HEK293 (cell line): ENCODE data around the gene SNX10.

Experiments
- CTCF ChIA-PET: fragments of 350-600 bp; formaldehyde crosslinking; extraction: SDS; loops from one replicate; lab custom pipeline; 2021; ENCODE audit warnings: antibody characterized with exemption; lab: Yijun Ruan, JAX
- POLR2A ChIA-PET: fragments of 300-600 bp; formaldehyde crosslinking; extraction: SDS; loops from one replicate; lab custom pipeline; 2020; ENCODE audit warnings: antibody characterized with exemption, inconsistent platforms; lab: Yijun Ruan, JAX
- H3K27ac ChIP-seq: fragments of 200-500 bp; sonication (Bioruptor generic); 2 replicates; pipeline ENCODE4 v1.5.1; 2014; ENCODE audit warnings: low read depth, low read length, control low read depth, inconsistent platforms; ENCODE audit errors: extremely low read depth
- H3K36me3 ChIP-seq, 2 experiments: fragments of 200-500 bp in 1 of 2; sonication (Bioruptor generic) in 1 of 2; 1 replicate in 1 of 2; 2 replicates in 1 of 2; pipeline ENCODE4 v1.5.1; 2014 to 2017; ENCODE audit warnings: inconsistent platforms in 2 of 2, low read length in 2 of 2; ENCODE audit not compliant: control insufficient read depth in 2 of 2, insufficient read depth in 1 of 2
- H3K4me1 ChIP-seq: fragments of 200-500 bp; sonication (Bioruptor generic); 2 replicates; pipeline ENCODE4 v1.5.1; 2014; ENCODE audit warnings: mild to moderate bottlenecking, low read length, inconsistent platforms; ENCODE audit not compliant: control insufficient read depth, insufficient read depth
- H3K4me3 ChIP-seq: 2 replicates; pipeline ENCODE4 v1.5.1; 2011; ENCODE audit warnings: low read depth, mild to moderate bottlenecking, control low read depth, low read length, moderate library complexity
- H3K9me3 ChIP-seq: fragments of 200-500 bp; sonication (Bioruptor generic); 2 replicates; pipeline ENCODE4 v1.5.1; 2014; ENCODE audit warnings: low read depth, low read length, inconsistent platforms; ENCODE audit not compliant: control insufficient read depth, insufficient read depth
- KLF10 ChIP-seq: fragments of 450-650 bp; IDR thresholded peaks from 2 replicates; pipeline ENCODE4 v1.5.1; 2018; ENCODE audit warnings: missing biosample characterization, mild to moderate bottlenecking, missing genetic modification characterization
- KLF8 ChIP-seq: fragments of 450-650 bp; formaldehyde crosslinking; IDR thresholded peaks from 2 replicates; pipeline ENCODE4 v1.5.1; 2016; ENCODE audit warnings: missing biosample characterization, missing genetic modification characterization
- TRIM28 ChIP-seq: IDR thresholded peaks from 2 replicates; pipeline ENCODE4 v1.6.1; 2011; ENCODE audit warnings: low read length, control low read depth, borderline replicate concordance
- YY2 ChIP-seq: fragments of 450-650 bp; formaldehyde crosslinking; IDR thresholded peaks from 2 replicates; pipeline ENCODE4 v1.5.1; 2016; ENCODE audit warnings: missing biosample characterization, missing genetic modification characterization
- ZBTB17 ChIP-seq: fragments of 450-650 bp; formaldehyde crosslinking; IDR thresholded peaks from 2 replicates; pipeline ENCODE4 v1.5.1; 2016; ENCODE audit warnings: missing biosample characterization, missing genetic modification characterization
- ZNF138 ChIP-seq: fragments of 450-650 bp; formaldehyde crosslinking; IDR thresholded peaks from 2 replicates; pipeline ENCODE4 v1.5.1; 2016; ENCODE audit warnings: missing biosample characterization, missing genetic modification characterization, borderline replicate concordance
- ZNF157 ChIP-seq: fragments of 450-650 bp; formaldehyde crosslinking; IDR thresholded peaks from 2 replicates; pipeline ENCODE4 v1.5.1; 2016; ENCODE audit warnings: missing biosample characterization, missing genetic modification characterization
- ZNF184 ChIP-seq: fragments of 450-650 bp; IDR thresholded peaks from 2 replicates; pipeline ENCODE4 v1.5.1; 2018; ENCODE audit warnings: missing biosample characterization, mild to moderate bottlenecking, missing genetic modification characterization
- ZNF202 ChIP-seq: fragments of 450-650 bp; formaldehyde crosslinking; IDR thresholded peaks from 2 replicates; pipeline ENCODE4 v1.5.1; 2016; ENCODE audit warnings: missing biosample characterization, missing genetic modification characterization, borderline replicate concordance
- ZNF274 ChIP-seq, 2 experiments: fragments of 200-500 bp in 1 of 2; fragments of 450-650 bp in 1 of 2; sonication (Bioruptor generic) in 1 of 2; formaldehyde crosslinking in 1 of 2; IDR thresholded peaks; 2 replicates each; pipeline versions ENCODE4 v1.5.1 to v1.6.1; 2014 to 2016; ENCODE audit warnings: borderline replicate concordance in 1 of 2, inconsistent platforms in 1 of 2, low read length in 1 of 2, missing biosample characterization in 1 of 2, missing genetic modification characterization in 1 of 2
- ZNF324 ChIP-seq: fragments of 450-650 bp; formaldehyde crosslinking; IDR thresholded peaks from 2 replicates; pipeline ENCODE4 v1.5.1; 2016; ENCODE audit warnings: missing biosample characterization, missing genetic modification characterization
- ZNF37A ChIP-seq: fragments of 450-650 bp; IDR thresholded peaks from 2 replicates; pipeline ENCODE4 v1.5.1; 2018; ENCODE audit warnings: missing biosample characterization, missing genetic modification characterization
- ZNF530 ChIP-seq: fragments of 450-650 bp; formaldehyde crosslinking; IDR thresholded peaks from 2 replicates; pipeline ENCODE4 v1.5.1; 2016; ENCODE audit warnings: low read depth, missing biosample characterization, missing genetic modification characterization
- ZNF555 ChIP-seq: fragments of 450-650 bp; formaldehyde crosslinking; conservative IDR thresholded peaks from 2 replicates; pipeline ENCODE4 v1.5.1; 2017; ENCODE audit warnings: missing biosample characterization, mild to moderate bottlenecking, missing genetic modification characterization, inconsistent platforms
- ZNF585B ChIP-seq: fragments of 450-650 bp; formaldehyde crosslinking; IDR thresholded peaks from 2 replicates; pipeline ENCODE4 v1.5.1; 2016; ENCODE audit warnings: missing biosample characterization, missing genetic modification characterization
- ZNF596 ChIP-seq: fragments of 450-650 bp; IDR thresholded peaks from 2 replicates; pipeline ENCODE4 v1.5.0; 2018; ENCODE audit warnings: missing biosample characterization, mild to moderate bottlenecking, missing genetic modification characterization, moderate library complexity
- ZNF654 ChIP-seq: fragments of 450-650 bp; formaldehyde crosslinking; IDR thresholded peaks from 2 replicates; pipeline ENCODE4 v1.5.1; 2016; ENCODE audit warnings: low read depth, missing biosample characterization, missing genetic modification characterization
- ZNF664 ChIP-seq: fragments of 450-650 bp; formaldehyde crosslinking; IDR thresholded peaks from 2 replicates; pipeline ENCODE4 v1.5.1; 2016; ENCODE audit warnings: missing biosample characterization, missing genetic modification characterization
- ZNF670 ChIP-seq: fragments of 450-650 bp; formaldehyde crosslinking; IDR thresholded peaks from 2 replicates; pipeline ENCODE4 v1.5.1; 2016; ENCODE audit warnings: missing biosample characterization, missing genetic modification characterization, low read depth
- ZNF76 ChIP-seq: fragments of 450-650 bp; formaldehyde crosslinking; IDR thresholded peaks from 2 replicates; pipeline ENCODE4; 2016; ENCODE audit warnings: low read depth, missing biosample characterization, missing genetic modification characterization, borderline replicate concordance
- ZNF768 ChIP-seq: fragments of 450-650 bp; formaldehyde crosslinking; IDR thresholded peaks from 2 replicates; pipeline ENCODE4 v1.5.1; 2018; ENCODE audit warnings: missing biosample characterization, mild to moderate bottlenecking, missing genetic modification characterization
- ZNF785 ChIP-seq: fragments of 450-650 bp; formaldehyde crosslinking; IDR thresholded peaks from 2 replicates; pipeline ENCODE4 v1.5.1; 2016; ENCODE audit warnings: missing biosample characterization, missing genetic modification characterization
- ZSCAN16 ChIP-seq: fragments of 450-650 bp; formaldehyde crosslinking; IDR thresholded peaks from 2 replicates; pipeline ENCODE4 v1.5.1; 2016; ENCODE audit warnings: missing biosample characterization, missing genetic modification characterization
- ZSCAN30 ChIP-seq: fragments of 450-650 bp; IDR thresholded peaks from 2 replicates; pipeline ENCODE4 v1.5.1; 2018; ENCODE audit warnings: missing biosample characterization, mild to moderate bottlenecking, missing genetic modification characterization, moderate library complexity
- TF ChIP-seq, protein P1 (sequence below): fragments of 450-650 bp; formaldehyde crosslinking; IDR thresholded peaks from 2 replicates; pipeline ENCODE4 v1.5.1; 2017; ENCODE audit warnings: missing biosample characterization, missing genetic modification characterization
- TF ChIP-seq, protein P2 (sequence below): fragments of 450-650 bp; formaldehyde crosslinking; IDR thresholded peaks from 2 replicates; pipeline ENCODE4 v1.5.1; 2016; ENCODE audit warnings: missing biosample characterization, missing genetic modification characterization

SNX10 gene

GRCh38 chr7:26368542-26368941 is 76.9 kb downstream of the SNX10 start (continued):
- TF ChIP-seq ZNF768 (no peak), ZNF37A (tag by site-specific recombination) (no peak), ZSCAN16 (tag by site-specific recombination) (no peak)

GRCh38 chr7:26369593-26369992 is 77.9 kb downstream of the SNX10 start:
- ChIA-PET POLR2A (interaction anchor here (0.5 to 1.5 kb wide), 5 partner anchors 168 to 791 kb away, joined by 3 to 13 read pairs (median 6); partner anchors contain the start of gene CBX3), CTCF (interaction anchor here (0.5 to 2.9 kb wide), 59 partner anchors 8 to 864 kb away, joined by 3 to 110 read pairs (median 4); partner anchors contain the start of gene HOXA5)

GRCh38 chr7:26370011-26370410 is 78.3 kb downstream of the SNX10 start:
- Histone ChIP-seq H3K27ac (no peak overlapping the region), H3K4me3 (no peak overlapping the region), H3K9me3 (no peaks in the 10 kb centered on the region), H3K4me1 (peaks cover 14% of the 10 kb centered on the region), H3K36me3 (peaks cover 0 to 20% of the 10 kb centered on the region in 2 experiments; a peak in 1 of 3 replicates)
- CTCF ChIA-PET = interaction anchor here (0.5 to 2.9 kb wide), 55 partner anchors 9 to 864 kb away, joined by 3 to 110 read pairs (median 4); partner anchors contain the start of gene HOXA5
- TF ChIP-seq ZSCAN30 (tag by site-specific recombination) = no peak
- no peak for TF ChIP-seq ZNF555 (tag by site-specific recombination)
- no peak for TF ChIP-seq ZNF585B (tag by site-specific recombination)
- TF ChIP-seq ZNF654 (tag by site-specific recombination) = no peak
- TF ChIP-seq YY2 = no peak
- TF ChIP-seq, protein P1, sequence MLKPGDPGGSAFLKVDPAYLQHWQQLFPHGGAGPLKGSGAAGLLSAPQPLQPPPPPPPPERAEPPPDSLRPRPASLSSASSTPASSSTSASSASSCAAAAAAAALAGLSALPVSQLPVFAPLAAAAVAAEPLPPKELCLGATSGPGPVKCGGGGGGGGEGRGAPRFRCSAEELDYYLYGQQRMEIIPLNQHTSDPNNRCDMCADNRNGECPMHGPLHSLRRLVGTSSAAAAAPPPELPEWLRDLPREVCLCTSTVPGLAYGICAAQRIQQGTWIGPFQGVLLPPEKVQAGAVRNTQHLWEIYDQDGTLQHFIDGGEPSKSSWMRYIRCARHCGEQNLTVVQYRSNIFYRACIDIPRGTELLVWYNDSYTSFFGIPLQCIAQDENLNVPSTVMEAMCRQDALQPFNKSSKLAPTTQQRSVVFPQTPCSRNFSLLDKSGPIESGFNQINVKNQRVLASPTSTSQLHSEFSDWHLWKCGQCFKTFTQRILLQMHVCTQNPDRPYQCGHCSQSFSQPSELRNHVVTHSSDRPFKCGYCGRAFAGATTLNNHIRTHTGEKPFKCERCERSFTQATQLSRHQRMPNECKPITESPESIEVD (tag by site-specific recombination) = no peak
- no peak for TF ChIP-seq ZNF664 (tag by site-specific recombination)
- TF ChIP-seq ZNF530 (tag by site-specific recombination) = no peak
- no peak for TF ChIP-seq ZNF202 (tag by site-specific recombination)
- TF ChIP-seq ZNF670 (tag by site-specific recombination) = no peak
- TF ChIP-seq ZNF138 = no peak
- no peak for TF ChIP-seq ZNF76 (tag by site-specific recombination)
- no peak for TF ChIP-seq ZNF785
- POLR2A ChIA-PET = interaction anchor here (0.5 to 1.5 kb wide), 5 partner anchors 168 to 791 kb away, joined by 3 to 13 read pairs (median 6); partner anchors contain the start of gene CBX3

More at GRCh38 chr7:26369593-26369992, 77.9 kb downstream of the SNX10 start:
- Histone ChIP-seq H3K9me3 (no peaks in the 10 kb centered on the region), H3K4me3 (no peak overlapping the region), H3K36me3 (peaks cover 0 to 20% of the 10 kb centered on the region in 2 experiments; a peak in 1 of 3 replicates), H3K27ac (no peak overlapping the region), H3K4me1 (peaks cover 12% of the 10 kb centered on the region)
- TF ChIP-seq KLF8 (tag by site-specific recombination) = no peak
- TF ChIP-seq YY2 = no peak
- no peak for TF ChIP-seq ZNF274 (IDR thresholded peaks at IDR 0.05; ENCODE audit: low read length)
- TF ChIP-seq ZNF274 (tag by site-specific recombination; IDR thresholded peaks at IDR 0.05; ENCODE audit: borderline replicate concordance) = no peak
- no peak for TF ChIP-seq ZNF596 (tag by site-specific recombination)
- TF ChIP-seq KLF10 (tag by site-specific recombination) = no peak
- TF ChIP-seq, protein P2, sequence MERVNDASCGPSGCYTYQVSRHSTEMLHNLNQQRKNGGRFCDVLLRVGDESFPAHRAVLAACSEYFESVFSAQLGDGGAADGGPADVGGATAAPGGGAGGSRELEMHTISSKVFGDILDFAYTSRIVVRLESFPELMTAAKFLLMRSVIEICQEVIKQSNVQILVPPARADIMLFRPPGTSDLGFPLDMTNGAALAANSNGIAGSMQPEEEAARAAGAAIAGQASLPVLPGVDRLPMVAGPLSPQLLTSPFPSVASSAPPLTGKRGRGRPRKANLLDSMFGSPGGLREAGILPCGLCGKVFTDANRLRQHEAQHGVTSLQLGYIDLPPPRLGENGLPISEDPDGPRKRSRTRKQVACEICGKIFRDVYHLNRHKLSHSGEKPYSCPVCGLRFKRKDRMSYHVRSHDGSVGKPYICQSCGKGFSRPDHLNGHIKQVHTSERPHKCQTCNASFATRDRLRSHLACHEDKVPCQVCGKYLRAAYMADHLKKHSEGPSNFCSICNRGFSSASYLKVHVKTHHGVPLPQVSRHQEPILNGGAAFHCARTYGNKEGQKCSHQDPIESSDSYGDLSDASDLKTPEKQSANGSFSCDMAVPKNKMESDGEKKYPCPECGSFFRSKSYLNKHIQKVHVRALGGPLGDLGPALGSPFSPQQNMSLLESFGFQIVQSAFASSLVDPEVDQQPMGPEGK (tag by site-specific recombination) = 0 out of 2 replicates have a peak, but pooled peaks have one; percentile 48
- no peak for TF ChIP-seq ZNF324 (tag by site-specific recombination)
- TF ChIP-seq ZNF654 (tag by site-specific recombination) = peak; percentile 62
- no peak for TF ChIP-seq TRIM28
- TF ChIP-seq ZBTB17 = 0 out of 2 replicates have a peak, but pooled peaks have one; percentile 11
- TF ChIP-seq ZNF664 (tag by site-specific recombination) = peak; percentile 38; the same call in 1 of the 2 replicates
- TF ChIP-seq ZNF184 (tag by site-specific recombination) = no peak
- no peak for TF ChIP-seq ZNF157 (tag by site-specific recombination)
